GM19438 (cell line): ENCODE measurements around the gene POU5F1.

Experiments used
- ATAC-seq: cut with Tn5 transposase; IDR thresholded peaks from one replicate; pipeline ENCODE4 v1.9.1; 2021; ENCODE audit warnings: low read depth; ENCODE audit not compliant: unreplicated experiment

The POU5F1 gene

DNA sequence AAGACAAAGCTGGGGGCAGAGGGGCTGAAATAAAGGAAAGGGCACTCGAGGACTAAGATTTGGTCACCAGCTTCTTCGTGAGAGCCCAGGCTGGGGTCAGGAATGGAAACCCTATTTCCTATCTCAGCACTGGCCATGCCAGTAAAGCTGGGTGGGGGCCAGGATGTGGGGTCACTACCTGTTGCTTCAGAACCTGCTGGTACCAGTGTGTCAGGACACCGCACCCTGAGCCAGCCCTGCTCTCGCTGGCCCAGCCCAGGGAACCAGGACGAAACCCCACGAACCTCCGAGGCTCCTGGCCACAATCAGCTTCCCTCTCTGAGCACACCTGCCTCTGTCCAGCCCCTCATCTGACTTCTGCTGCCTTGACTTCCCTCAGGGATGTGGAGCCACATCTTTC, 52.3 kb downstream of the POU5F1 start:
- ATAC-seq, result no peak

DNA sequence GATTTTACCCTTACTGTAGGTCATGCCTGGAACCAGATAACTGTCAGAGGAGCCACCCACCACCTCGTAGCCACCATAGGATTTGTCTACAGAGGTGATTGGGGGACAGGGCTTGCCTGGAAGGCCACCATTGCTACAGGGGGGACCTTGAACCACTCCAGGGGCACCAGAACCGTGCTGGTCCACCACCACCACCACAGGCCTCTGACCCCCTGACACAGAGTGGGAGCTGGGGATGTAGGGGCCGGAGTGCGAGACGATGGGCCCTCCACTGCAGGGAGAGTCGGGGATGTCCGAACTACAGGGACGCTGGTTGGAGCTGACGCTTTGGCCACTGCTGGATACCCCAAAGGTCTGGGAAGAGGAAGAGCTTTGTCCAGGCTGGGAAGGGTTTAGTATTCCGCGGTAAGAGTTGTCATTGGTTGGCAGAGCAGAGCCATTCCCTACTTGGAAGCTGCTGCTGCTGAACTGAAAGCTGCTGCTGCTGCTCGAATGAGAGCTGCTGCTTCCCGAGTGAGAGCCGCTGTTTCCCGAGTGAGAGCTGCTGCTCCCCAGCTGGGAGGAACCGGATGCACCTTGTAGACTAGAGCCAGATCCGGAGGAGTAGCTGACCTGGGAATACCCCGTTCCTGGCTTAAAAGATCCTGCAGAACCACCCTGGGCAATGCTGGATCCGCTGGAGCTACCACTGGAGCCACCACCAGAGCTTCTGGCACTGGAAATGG, 53.7 kb downstream of the POU5F1 start:
- ATAC-seq, result no peak

DNA sequence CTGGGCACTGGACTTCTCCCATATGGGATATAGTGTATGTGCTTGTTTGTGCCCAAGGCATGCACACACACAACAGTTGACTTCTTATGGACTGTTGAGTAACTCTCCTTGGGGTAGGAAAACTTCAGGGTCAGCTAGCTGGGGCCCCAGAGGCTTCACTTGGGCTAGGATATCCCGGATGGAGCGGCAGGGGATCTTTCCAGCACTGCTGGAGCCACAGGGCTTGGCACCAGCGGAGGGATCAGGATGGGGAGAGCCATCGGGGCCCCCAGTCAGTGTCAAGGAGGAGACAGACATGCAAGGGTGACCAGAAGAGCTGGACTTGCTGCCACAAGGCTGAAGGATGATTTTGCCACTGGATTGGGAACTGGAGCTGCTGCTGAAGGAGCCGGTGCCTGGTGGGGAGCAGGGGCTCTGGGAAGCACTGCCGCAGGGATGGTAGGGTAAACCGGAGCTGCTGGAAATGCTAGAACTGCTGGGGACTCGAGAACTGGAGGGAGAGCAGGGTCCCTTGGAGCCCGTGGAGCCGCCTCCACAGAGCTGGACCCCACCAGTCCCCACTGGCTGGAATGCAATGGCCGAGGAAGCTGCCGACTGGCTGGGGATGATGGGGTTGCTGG, 54.4 kb downstream of the POU5F1 start:
- no peak for ATAC-seq

DNA sequence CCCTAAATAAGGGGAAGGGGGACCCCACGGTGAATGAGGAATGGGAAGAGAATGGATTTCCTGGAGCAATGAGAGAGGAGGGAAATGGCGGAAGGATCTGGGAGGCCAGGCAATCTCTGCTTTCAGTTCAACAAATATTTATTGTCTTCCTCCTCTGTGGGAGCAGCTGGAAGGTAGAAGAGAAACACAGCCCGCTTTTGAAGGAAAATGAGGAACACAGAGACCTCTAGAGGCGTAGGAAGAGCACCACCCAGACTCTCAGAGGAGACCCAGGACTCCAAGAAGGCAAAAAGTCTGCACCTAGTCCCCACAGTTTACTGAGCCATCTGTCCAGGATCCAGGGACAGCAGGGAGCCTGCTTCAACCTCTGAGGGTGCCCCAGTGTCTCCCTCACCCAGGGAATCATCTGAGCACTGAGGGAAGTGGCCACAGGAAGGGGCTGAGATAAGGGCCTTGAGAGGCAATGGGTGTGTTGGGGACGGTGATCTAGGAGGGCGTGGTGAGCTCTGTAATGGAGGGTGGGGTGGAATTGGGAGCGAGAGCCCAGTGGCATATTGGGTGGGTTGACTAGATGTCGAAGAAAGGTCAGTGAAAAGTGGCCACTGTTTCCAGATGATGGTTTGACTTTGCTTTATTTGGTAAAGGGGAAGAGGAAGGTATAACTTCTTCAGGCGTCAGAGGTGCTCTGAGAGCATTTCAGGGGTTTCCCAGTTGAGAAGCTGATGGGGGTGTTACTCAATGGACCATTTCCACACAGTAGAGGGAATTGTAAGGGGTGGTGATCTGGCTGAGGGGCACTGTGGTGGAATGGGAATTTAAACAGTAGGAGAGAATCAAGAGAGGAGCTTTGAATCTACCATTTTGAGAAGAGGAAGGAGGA, 55.3 kb downstream of the POU5F1 start:
- ATAC-seq, result no peak

DNA sequence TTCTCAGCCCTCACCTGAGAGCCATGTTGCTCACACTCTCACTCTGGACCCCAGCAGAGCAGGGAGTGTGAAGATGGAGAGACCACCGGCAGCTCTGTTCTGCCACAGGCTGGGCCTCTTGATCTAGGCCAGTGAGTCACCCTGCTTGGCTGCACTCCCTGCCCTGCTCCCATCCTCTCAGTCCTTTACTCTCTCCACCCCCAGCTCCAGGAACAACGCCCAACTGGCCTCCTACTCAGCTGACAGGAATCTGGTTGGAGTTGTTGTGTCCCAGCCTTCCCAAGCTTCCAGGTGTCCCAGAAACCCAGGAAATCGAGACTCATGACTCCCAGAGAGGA, 56.0 kb downstream of the POU5F1 start, which contains the start of gene PSORS1C1:
Gene PSORS1C1 (plus strand): TSS at position 260 of the 338 bp plus-strand sequence. CDS start 14,833 bp downstream, outside the sequence.
- ATAC-seq, result no peak
